Choroid plexus epithelial cell (primary cell): ENCODE results near the gene ITPK1.

Experiments
- DNase-seq: peaks from one replicate; pipeline ENCODE4 v3.0.0-alpha.2; 2010; ENCODE audit warnings: low read depth
- H3K4me3 ChIP-seq: 2 replicates; pipeline ENCODE4 v1.5.1; 2011; ENCODE audit warnings: low read depth, mild to moderate bottlenecking, control low read depth, low read length, moderate library complexity
- CTCF ChIP-seq: conservative IDR thresholded peaks from 2 replicates; pipeline ENCODE4 v1.5.1; 2011; ENCODE audit warnings: low read depth, mild to moderate bottlenecking, control low read depth, inconsistent platforms, low read length, moderate library complexity

Gene ITPK1

DNA sequence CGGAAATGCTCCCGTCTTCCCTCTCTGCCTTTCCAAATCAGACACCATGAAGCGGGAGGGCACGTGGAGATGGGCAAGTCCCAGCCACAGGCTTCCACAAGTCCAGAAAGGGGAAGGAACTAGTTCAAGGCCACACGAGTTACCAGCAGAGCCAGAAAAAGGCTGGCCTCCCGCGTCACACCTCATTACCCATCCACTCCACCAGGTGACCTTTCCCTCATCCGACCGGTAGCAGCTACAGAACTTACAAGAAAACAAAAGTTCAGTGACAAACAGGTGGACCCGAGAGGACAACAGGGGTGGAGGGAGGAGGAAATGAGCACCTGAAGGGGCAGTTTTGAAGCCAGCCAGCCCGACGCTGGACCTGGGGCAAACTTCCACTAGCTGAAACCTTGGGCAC, 145.9 kb downstream of the ITPK1 start:
- no peak overlapping the region for H3K4me3 ChIP-seq
- no peak for TF ChIP-seq CTCF
- no peak for DNase-seq

- H3K4me3 ChIP-seq, result no peak overlapping the region
- no peak for DNase-seq
- no peak for TF ChIP-seq CTCF
Measured at GRCh38 chr14:92969430-92969829, 146.3 kb downstream of the ITPK1 start.

DNA sequence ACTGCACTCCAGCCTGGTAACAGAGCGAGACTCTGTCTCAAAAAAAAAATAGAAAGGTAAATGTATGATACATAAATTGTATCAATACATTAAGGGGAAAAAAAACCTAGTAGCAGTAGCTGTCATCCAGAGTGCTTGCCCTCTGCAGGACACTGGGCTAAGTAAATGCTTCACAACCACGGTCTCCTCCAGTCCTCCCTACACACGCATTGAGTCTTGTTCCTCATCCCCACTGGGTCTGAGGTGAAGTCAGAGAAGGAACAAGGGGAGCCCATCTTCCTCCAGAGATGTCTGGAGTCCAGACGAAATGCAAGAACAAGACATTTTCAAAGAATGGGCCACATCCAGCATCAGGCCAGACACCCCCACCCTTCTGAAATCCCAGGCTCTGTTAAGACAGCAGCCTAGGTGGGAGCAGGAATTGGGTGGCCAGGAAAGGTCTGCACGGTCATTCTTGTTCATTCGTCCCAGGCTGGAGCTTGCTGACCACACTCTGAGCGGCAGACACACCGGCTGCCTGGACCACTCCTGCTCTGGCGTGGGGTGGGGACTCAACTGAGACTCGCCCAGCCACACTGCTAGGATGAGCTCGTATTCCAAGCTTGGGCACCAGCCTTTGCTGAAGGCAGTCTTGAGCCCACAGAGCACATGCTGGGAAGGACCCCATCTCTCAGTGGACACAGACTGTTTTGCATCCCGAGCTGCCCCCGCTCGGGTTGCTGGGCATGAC, 147.3 kb downstream of the ITPK1 start:
- H3K4me3 ChIP-seq, result no peak overlapping the region
- TF ChIP-seq CTCF, result no peak
- DNase-seq, result no peak

- DNase-seq, result no peak
- no peak for TF ChIP-seq CTCF
- no peak overlapping the region for H3K4me3 ChIP-seq
Measured at GRCh38 chr14:92967346-92967926, 148.3 kb downstream of the ITPK1 start.

GRCh38 chr14:92965281-92965680, 150.4 kb downstream of the ITPK1 start:
- TF ChIP-seq CTCF, result no peak
- no peak overlapping the region for H3K4me3 ChIP-seq
- no peak for DNase-seq

DNA sequence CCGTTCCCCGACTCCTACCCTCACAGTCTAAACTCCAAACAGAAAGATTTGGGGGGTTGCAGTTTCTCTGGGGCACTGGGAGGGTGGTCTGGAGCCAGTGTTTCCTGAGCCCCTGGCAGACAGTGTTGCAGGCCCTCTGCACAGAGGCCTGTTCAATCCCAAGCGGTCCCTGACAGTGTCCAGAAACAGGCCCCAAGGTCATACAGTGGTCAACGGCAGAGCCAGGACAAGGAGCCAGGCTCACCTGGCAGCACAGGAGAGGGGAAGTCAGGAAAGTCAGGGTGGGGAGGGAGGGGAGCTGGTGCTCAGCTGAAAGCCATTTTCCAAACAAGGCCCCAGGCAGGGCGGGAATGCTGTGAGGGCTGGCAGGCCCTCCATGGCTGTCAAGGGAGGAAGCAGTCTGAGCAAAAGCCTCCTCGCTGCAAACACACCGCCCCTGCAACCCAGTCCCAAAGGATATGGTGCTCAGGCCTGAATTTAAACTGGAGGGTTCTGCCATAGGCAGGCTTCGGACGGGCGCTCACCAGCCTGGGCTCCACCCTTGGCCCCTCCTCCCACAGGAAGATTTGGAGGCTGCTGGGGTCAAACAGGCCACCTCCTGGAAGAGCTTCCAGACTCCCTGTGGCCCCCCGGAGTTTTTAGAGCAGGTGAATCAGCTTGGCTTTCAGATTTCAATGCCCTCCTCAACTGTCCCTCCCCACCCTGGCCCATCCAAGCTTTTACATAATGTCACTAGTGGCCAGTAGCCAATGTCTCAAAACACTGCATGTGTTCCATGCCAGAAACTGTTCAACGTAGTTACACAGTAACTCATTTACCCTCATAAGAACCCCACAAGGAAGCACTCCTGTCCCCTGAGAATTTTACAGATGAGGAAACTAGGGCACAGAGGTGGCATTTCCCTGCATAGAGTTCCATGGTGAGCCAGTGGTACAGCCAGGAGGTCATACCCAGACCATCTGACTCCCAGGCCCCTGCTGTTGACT, 151.3 kb downstream of the ITPK1 start:
- no peak overlapping the region for H3K4me3 ChIP-seq
- no peak for TF ChIP-seq CTCF
- DNase-seq, result no peak
